Endothelial cell of umbilical vein (primary cell): ENCODE results near the gene NPM1. TPM values are rescaled to one million over a fixed set of nuclear protein-coding genes. Genes with fewer than 3 reads are reported as not detected.

Experiments used
- BruUV-seq: library from RNA; stranded (reverse); fragments of 400-500 nt; replicated peaks from 2 replicates; lab custom pipeline; 2021; lab: Mats Ljungman, UMichigan
- CTCF ChIA-PET: fragments of 300-600, 350-600 bp; sonication (Branson Sonifier 250); formaldehyde crosslinking; loops from one replicate; lab custom pipeline; 2021; ENCODE audit warnings: antibody characterized with exemption, inconsistent platforms; lab: Charles Lee
- POLR2A ChIA-PET: fragments of 300-600, 350-600 bp; sonication (Branson Sonifier 250); formaldehyde crosslinking; loops from one replicate; lab custom pipeline; 2021; ENCODE audit warnings: antibody characterized with exemption, inconsistent platforms; lab: Charles Lee
- DNase-seq: peaks from one replicate; pipeline ENCODE4 v3.0.0-alpha.2; 2011; ENCODE audit warnings: low read depth, low spot score
- FAIRE-seq: peaks from 2 replicates; lab custom pipeline; 2011; peaks lifted over from hg19 to GRCh38; lab: Jason Lieb, UNC
- H2AFZ ChIP-seq: 2 replicates; pipeline ENCODE4 v1.6.0; 2012; ENCODE audit warnings: low read depth, low read length, control low read depth, inconsistent platforms
- H3K27ac ChIP-seq: 2 replicates; pipeline ENCODE4 v1.5.1; 2011; ENCODE audit warnings: low read depth, mild to moderate bottlenecking, control low read depth, low read length, moderate library complexity; ENCODE audit not compliant: insufficient read depth
- H3K27me3 ChIP-seq, 2 experiments: 2 replicates each; pipeline versions ENCODE4 v1.6.0 to v1.6.1; 2011; ENCODE audit warnings: low read length in 2 of 2, mixed read lengths in 1 of 2; ENCODE audit not compliant: control insufficient read depth in 2 of 2, insufficient read depth in 2 of 2
- H3K36me3 ChIP-seq, 2 experiments: 2 replicates in 1 of 2; 3 replicates in 1 of 2; pipeline ENCODE4 v1.5.1; 2011; ENCODE audit warnings: low read length in 2 of 2, mild to moderate bottlenecking in 1 of 2, moderate library complexity in 1 of 2; ENCODE audit not compliant: control insufficient read depth in 2 of 2, insufficient read depth in 2 of 2; ENCODE audit errors: extremely low read depth in 1 of 2
- H3K4me1 ChIP-seq: 3 replicates; pipeline ENCODE4 v1.5.1; 2011; ENCODE audit warnings: mild to moderate bottlenecking, low read length; ENCODE audit not compliant: control insufficient read depth, insufficient read depth; ENCODE audit errors: extremely low read depth
- H3K4me2 ChIP-seq: 2 replicates; pipeline ENCODE4 v1.6.1; 2011; ENCODE audit warnings: low read length, control low read depth, mixed read lengths; ENCODE audit not compliant: insufficient read depth
- H3K4me3 ChIP-seq, 3 experiments: fragments of 200-600 bp in 1 of 3; sonication (generic), shearing (Covaris generic) in 1 of 3; replicated peaks in 1 of 3; 2 replicates each; pipeline ENCODE4 v1.5.1; 2011 to 2016; ENCODE audit warnings: control low read depth in 3 of 3, low read length in 3 of 3, mild to moderate bottlenecking in 2 of 3, inconsistent platforms in 1 of 3, low read depth in 1 of 3, moderate library complexity in 1 of 3; ENCODE audit not compliant: insufficient read depth in 1 of 3
- H3K79me2 ChIP-seq: 2 replicates; pipeline ENCODE4 v1.6.0; 2012; ENCODE audit warnings: low read length, inconsistent platforms; ENCODE audit not compliant: control insufficient read depth, insufficient read depth
- H3K9ac ChIP-seq: replicated peaks from 2 replicates; pipeline ENCODE3; 2011; ENCODE audit warnings: low read length, control low read depth; ENCODE audit not compliant: insufficient read depth; ENCODE audit errors: extremely low read depth
- H3K9me1 ChIP-seq: replicated peaks from 3 replicates; pipeline ENCODE4 v1.6.0; 2011; ENCODE audit warnings: mild to moderate bottlenecking, low read length; ENCODE audit not compliant: control insufficient read depth, insufficient read depth; ENCODE audit errors: extremely low read depth
- H3K9me3 ChIP-seq: replicated peaks from 2 replicates; pipeline ENCODE4 v1.5.1; 2012; ENCODE audit warnings: low read length, inconsistent platforms; ENCODE audit not compliant: control insufficient read depth, insufficient read depth
- H4K20me1 ChIP-seq: replicated peaks from 2 replicates; pipeline ENCODE3; 2011; ENCODE audit warnings: mild to moderate bottlenecking, low read length; ENCODE audit not compliant: control insufficient read depth, insufficient read depth; ENCODE audit errors: extremely low read depth
- CTCF ChIP-seq, 2 donors: IDR thresholded peaks; 1 replicate in 1 of 2; 2 replicates in 1 of 2; pipeline ENCODE4 v1.5.1; 2011; ENCODE audit warnings: low read length in 2 of 2, mild to moderate bottlenecking in 2 of 2, moderate library complexity in 2 of 2, control low read depth in 1 of 2, inconsistent platforms in 1 of 2, low read depth in 1 of 2; ENCODE audit not compliant: insufficient read depth in 1 of 2; ENCODE audit errors: extremely low read depth in 1 of 2
- EZH2 ChIP-seq: IDR thresholded peaks from 2 replicates; pipeline ENCODE4 v1.6.1; 2012; ENCODE audit warnings: borderline replicate concordance, low read depth, mild to moderate bottlenecking, moderate library complexity, low read length, inconsistent platforms; ENCODE audit not compliant: severe bottlenecking
- FOS ChIP-seq: IDR thresholded peaks from 2 replicates; pipeline ENCODE4 v1.6.1; 2011; ENCODE audit warnings: mild to moderate bottlenecking, low read length, moderate library complexity, borderline replicate concordance; ENCODE audit not compliant: insufficient read depth
- GATA2 ChIP-seq: IDR thresholded peaks from 2 replicates; pipeline ENCODE4 v1.7.0; 2011; ENCODE audit warnings: low read depth, mild to moderate bottlenecking, moderate library complexity, mixed read lengths, low read length; ENCODE audit not compliant: insufficient read length, insufficient read depth
- JUN ChIP-seq: IDR thresholded peaks from 2 replicates; pipeline ENCODE4 v1.6.1; 2011; ENCODE audit warnings: borderline replicate concordance, low read depth; ENCODE audit not compliant: insufficient read length, insufficient read depth
- MAX ChIP-seq: IDR thresholded peaks from 2 replicates; pipeline ENCODE4 v1.6.1; 2011; ENCODE audit not compliant: insufficient read depth, insufficient read length
- MYC ChIP-seq: IDR thresholded peaks from one replicate; pipeline ENCODE4 v1.6.1; 2011; ENCODE audit warnings: mild to moderate bottlenecking, low read depth, low read length
- POLR2A ChIP-seq: IDR thresholded peaks from 2 replicates; pipeline ENCODE4 v1.6.1; 2012; ENCODE audit warnings: low read depth, mild to moderate bottlenecking, control low read depth, low read length
- POLR2AphosphoS5 ChIP-seq: IDR thresholded peaks from 2 replicates; pipeline ENCODE4 v1.6.1; 2012; ENCODE audit warnings: low read depth, mild to moderate bottlenecking, control low read depth, low read length, moderate library complexity; ENCODE audit not compliant: insufficient read depth
- dilution Hi-C: fragments of 300-500 bp; cut with MboI; formaldehyde crosslinking; loops from one replicate; pipeline ENCODE4 v1.15.0; 2019; ENCODE audit warnings: low sequenced_read_pairs; ENCODE audit not compliant: extremely low pct_ligation_motif_present
- intact Hi-C: fragments of 100-400 bp; cut with micrococcal nuclease; formaldehyde crosslinking; loops from one replicate; pipeline ENCODE4 v1.10.0; 2022
- polyA plus RNA-seq, 4 experiments: library from polyadenylated mRNA; depleted of rRNA in 3 of 4; stranded (reverse) in 3 of 4; unstranded in 1 of 4; fragments of >200 nt; gene quantifications; 2 replicates each; pipeline versions ENCODE4 v1.2.1 to v1.2.3, GENCODE V29; 2011 to 2012; ENCODE audit warnings: missing spikeins in 1 of 4
- total RNA-seq: library from RNA; stranded (reverse); gene quantifications from 2 replicates; pipeline ENCODE4 v1.2.3, GENCODE V29; 2021

NPM1 gene
- total and polyA plus RNA-seq, 2 donors (not counting 3 experiments of a cell fraction or from before 2014, with no cell fraction given) = 618 to 1,695 TPM

DNA sequence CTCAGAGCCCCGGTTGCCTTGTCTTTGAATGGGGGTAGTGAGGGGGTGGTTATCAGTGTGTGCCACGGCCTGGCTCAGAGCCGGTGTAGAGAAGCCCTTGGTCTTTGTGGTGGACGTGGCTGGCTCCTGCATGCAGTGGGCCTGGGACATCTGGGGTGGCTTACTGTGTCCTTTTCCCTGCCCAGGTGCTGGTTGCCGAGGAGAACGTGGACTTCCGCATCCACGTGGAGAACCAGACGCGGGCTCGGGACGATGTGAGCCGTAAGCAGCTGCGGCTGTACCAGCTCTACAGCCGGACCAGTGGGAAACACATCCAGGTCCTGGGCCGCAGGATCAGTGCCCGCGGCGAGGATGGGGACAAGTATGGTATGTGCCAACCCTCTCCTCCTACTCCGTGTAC, 48.3 kb downstream of the NPM1 start:
- H3K4me3 ChIP-seq = no peak overlapping the region
- DNase-seq (no peak), FAIRE-seq (no peak)
- ChIA-PET CTCF (interaction anchor here (1.4 kb wide), 1 partner anchor 17 kb away, joined by 4 read pairs; the partner anchor contains the start of gene FGF18), POLR2A (no interaction called here)
- H3K4me1 ChIP-seq = no peaks in the 10 kb centered on the region
- H3K79me2 ChIP-seq = no peaks in the 10 kb centered on the region
- no peaks in the 10 kb centered on the region for H3K9me3 ChIP-seq
- no peaks in the 10 kb centered on the region for H3K27me3 ChIP-seq
- no peak overlapping the region for H2AFZ ChIP-seq
- H3K36me3 ChIP-seq = no peaks in the 10 kb centered on the region
- H3K9ac ChIP-seq = no peak overlapping the region
- H3K27ac ChIP-seq = no peak overlapping the region
- H4K20me1 ChIP-seq = no peaks in the 10 kb centered on the region
- no TSS peak for BruUV-seq
- intact Hi-C loops = no loop called here
- no peaks in the 10 kb centered on the region for H3K9me1 ChIP-seq
- H3K4me2 ChIP-seq = no peak overlapping the region
- dilution Hi-C loops = no loop called here
- TF ChIP-seq GATA2 = no peak
- no peak for TF ChIP-seq FOS
- no peak for TF ChIP-seq MAX
- TF ChIP-seq POLR2A = no peak

DNA sequence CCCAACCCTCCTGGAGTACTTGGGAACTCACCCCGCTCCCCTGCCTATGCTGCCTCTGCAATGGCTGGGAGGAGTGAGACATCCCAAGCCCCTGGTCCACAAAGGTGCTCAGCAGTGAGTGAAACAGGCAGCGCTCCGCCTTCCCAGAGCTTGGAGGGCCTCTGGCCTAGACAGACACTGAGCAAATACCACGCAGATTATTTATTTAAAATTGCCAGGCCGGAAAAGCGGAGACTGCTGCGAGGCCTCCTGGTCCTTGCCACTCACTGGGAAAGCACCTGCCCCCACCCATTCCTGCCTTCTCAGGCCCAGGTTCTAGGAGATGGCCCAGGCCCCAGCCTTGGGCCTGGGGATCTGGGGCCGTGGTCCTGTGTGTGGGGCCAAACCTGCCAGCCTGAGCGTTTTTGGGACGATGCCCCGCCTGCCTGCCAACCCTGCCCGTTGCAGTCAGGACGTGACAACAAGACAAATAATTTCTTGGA, 49.2 kb downstream of the NPM1 start:
- Histone ChIP-seq H3K4me3 (no peak overlapping the region), H3K79me2 (no peaks in the 10 kb centered on the region), H3K27me3 (no peaks in the 10 kb centered on the region), H3K4me2 (no peak overlapping the region), H3K9ac (no peak overlapping the region), H3K9me1 (no peaks in the 10 kb centered on the region), H3K27ac (no peak overlapping the region), H4K20me1 (no peaks in the 10 kb centered on the region), H3K36me3 (no peaks in the 10 kb centered on the region), H3K4me1 (no peaks in the 10 kb centered on the region), H2AFZ (no peak overlapping the region), H3K9me3 (no peaks in the 10 kb centered on the region)
- POLR2A ChIA-PET = no interaction called here
- DNase-seq (no peak), FAIRE-seq (no peak)
- intact Hi-C loops (no loop called here), dilution Hi-C loops (no loop called here)
- no peak for TF ChIP-seq MYC
- no peak for TF ChIP-seq FOS
- no peak for TF ChIP-seq EZH2
- TF ChIP-seq POLR2AphosphoS5 = no peak
- TF ChIP-seq GATA2 = no peak
- no peak for TF ChIP-seq POLR2A
- TF ChIP-seq JUN = no peak
- no peak for TF ChIP-seq MAX
- TF ChIP-seq CTCF (IDR thresholded peaks at IDR 0.05; ENCODE audit: extremely low read depth in 1 of 2, insufficient read depth in 1 of 2, low read depth in 1 of 2, low read length in 2 of 2) = no peak
- CTCF ChIA-PET = no interaction called here
- BruUV-seq = no TSS peak
